Neural cell (in vitro differentiated cells): Measurements from ENCODE around the gene VAV2. TPM values are rescaled to one million over a fixed set of nuclear protein-coding genes. Genes with fewer than 3 reads are reported as not detected.

Experiments
- H2AFZ ChIP-seq: fragments of 200-600, 300-800 bp; sonication (generic), shearing (Covaris generic); 2 replicates; pipeline ENCODE4 v1.6.0; 2014; ENCODE audit warnings: low read depth, mild to moderate bottlenecking, antibody characterized with exemption, low read length, moderate library complexity
- H3F3A ChIP-seq: fragments of 200-600 bp; shearing (Covaris generic); 2 replicates; pipeline ENCODE4 v1.6.1; 2016; ENCODE audit warnings: mild to moderate bottlenecking, moderate library complexity, mixed read lengths, antibody characterized with exemption, low read length; ENCODE audit not compliant: insufficient read depth, poor library complexity, severe bottlenecking
- H3K27ac ChIP-seq: fragments of 200-600, 300-800 bp; sonication (generic), shearing (Covaris generic); 2 replicates; pipeline ENCODE4 v1.5.1; 2014; ENCODE audit warnings: mild to moderate bottlenecking, low read length, moderate library complexity
- H3K27me3 ChIP-seq: fragments of 300-800, 200-600 bp; sonication (generic), shearing (Covaris generic); 2 replicates; pipeline ENCODE4 v1.6.0; 2014; ENCODE audit warnings: mild to moderate bottlenecking, low read depth, low read length, moderate library complexity; ENCODE audit not compliant: insufficient read depth
- H3K36me3 ChIP-seq: fragments of 300-800, 200-600 bp; sonication (generic), shearing (Covaris generic); 2 replicates; pipeline ENCODE4 v1.5.1; 2014; ENCODE audit warnings: mild to moderate bottlenecking, antibody characterized with exemption, low read length, moderate library complexity; ENCODE audit not compliant: insufficient read depth
- H3K4me2 ChIP-seq: fragments of 300-800, 200-600 bp; sonication (generic), shearing (Covaris generic); 2 replicates; pipeline ENCODE4 v1.6.0; 2014; ENCODE audit warnings: mild to moderate bottlenecking, low read length
- H3K4me3 ChIP-seq: fragments of 300-800, 200-600 bp; sonication (generic), shearing (Covaris generic); 2 replicates; pipeline ENCODE4 v1.5.1; 2014; ENCODE audit warnings: mild to moderate bottlenecking, low read length, moderate library complexity
- H3K79me2 ChIP-seq: fragments of 200-600 bp; shearing (Covaris generic); replicated peaks from 2 replicates; pipeline ENCODE4 v1.6.0; 2014; ENCODE audit warnings: mild to moderate bottlenecking, low read length, moderate library complexity; ENCODE audit not compliant: insufficient read depth
- H3K9ac ChIP-seq: fragments of 300-800, 200-600 bp; sonication (generic), shearing (Covaris generic); 2 replicates; pipeline ENCODE4 v1.6.1; 2016; ENCODE audit warnings: mild to moderate bottlenecking, low read length, mixed read lengths
- H3K9me2 ChIP-seq: fragments of 200-600 bp; shearing (Covaris generic); 2 replicates; pipeline ENCODE4 v1.6.1; 2016; ENCODE audit warnings: mild to moderate bottlenecking, low read length, mixed read lengths; ENCODE audit not compliant: insufficient read depth
- H3K9me3 ChIP-seq: fragments of 200-600, 300-800 bp; sonication (generic), shearing (Covaris generic); 2 replicates; pipeline ENCODE4 v1.6.1; 2016; ENCODE audit warnings: mild to moderate bottlenecking, mixed run types, low read length, moderate library complexity, mixed read lengths
- H4K20me1 ChIP-seq: fragments of 200-600 bp; shearing (Covaris generic); 2 replicates; pipeline ENCODE4 v1.6.1; 2016; ENCODE audit warnings: mild to moderate bottlenecking, mixed run types; ENCODE audit not compliant: insufficient read depth
- EP300 ChIP-seq: fragments of 450-650 bp; conservative IDR thresholded peaks from 2 replicates; pipeline ENCODE4 v1.6.1; 2014; ENCODE audit warnings: antibody characterized with exemption, mild to moderate bottlenecking, moderate library complexity; ENCODE audit not compliant: poor library complexity, severe bottlenecking
- MXI1 ChIP-seq: fragments of 450-650 bp; conservative IDR thresholded peaks from 2 replicates; pipeline ENCODE4 v1.6.1; 2014; ENCODE audit warnings: antibody characterized with exemption, mild to moderate bottlenecking; ENCODE audit not compliant: poor library complexity, severe bottlenecking
- POLR2AphosphoS5 ChIP-seq: IDR thresholded peaks from 2 replicates; pipeline ENCODE4 v1.6.1; 2012
- RAD21 ChIP-seq: fragments of 450-650 bp; conservative IDR thresholded peaks from 2 replicates; pipeline ENCODE4 v1.6.1; 2014; ENCODE audit warnings: antibody characterized with exemption, mild to moderate bottlenecking, moderate library complexity
- SMC3 ChIP-seq: fragments of 450-650 bp; conservative IDR thresholded peaks from 2 replicates; pipeline ENCODE4 v1.6.1; 2014; ENCODE audit warnings: antibody characterized with exemption, mild to moderate bottlenecking, moderate library complexity; ENCODE audit not compliant: poor library complexity
- TAF1 ChIP-seq: IDR thresholded peaks from 2 replicates; pipeline ENCODE4 v1.6.1; 2012; ENCODE audit warnings: low read depth
- polyA plus RNA-seq: library from polyadenylated mRNA; depleted of rRNA; stranded (reverse); fragments of >200 nt; gene quantifications from 2 replicates; pipeline ENCODE4 v1.2.3, GENCODE V29; 2014
- TF ChIP-seq, protein P1 (sequence below): fragments of 450-650 bp; IDR thresholded peaks from 2 replicates; pipeline ENCODE4 v1.5.1; 2014; ENCODE audit warnings: antibody characterized with exemption, mild to moderate bottlenecking, moderate library complexity; ENCODE audit not compliant: poor library complexity, severe bottlenecking
- TF ChIP-seq, protein P2 (sequence below): IDR thresholded peaks from 2 replicates; pipeline ENCODE4 v1.6.1; 2012; ENCODE audit warnings: borderline replicate concordance

Gene VAV2
- polyA plus RNA-seq, 1 donor from 2014 or later, result 35.2 TPM

DNA sequence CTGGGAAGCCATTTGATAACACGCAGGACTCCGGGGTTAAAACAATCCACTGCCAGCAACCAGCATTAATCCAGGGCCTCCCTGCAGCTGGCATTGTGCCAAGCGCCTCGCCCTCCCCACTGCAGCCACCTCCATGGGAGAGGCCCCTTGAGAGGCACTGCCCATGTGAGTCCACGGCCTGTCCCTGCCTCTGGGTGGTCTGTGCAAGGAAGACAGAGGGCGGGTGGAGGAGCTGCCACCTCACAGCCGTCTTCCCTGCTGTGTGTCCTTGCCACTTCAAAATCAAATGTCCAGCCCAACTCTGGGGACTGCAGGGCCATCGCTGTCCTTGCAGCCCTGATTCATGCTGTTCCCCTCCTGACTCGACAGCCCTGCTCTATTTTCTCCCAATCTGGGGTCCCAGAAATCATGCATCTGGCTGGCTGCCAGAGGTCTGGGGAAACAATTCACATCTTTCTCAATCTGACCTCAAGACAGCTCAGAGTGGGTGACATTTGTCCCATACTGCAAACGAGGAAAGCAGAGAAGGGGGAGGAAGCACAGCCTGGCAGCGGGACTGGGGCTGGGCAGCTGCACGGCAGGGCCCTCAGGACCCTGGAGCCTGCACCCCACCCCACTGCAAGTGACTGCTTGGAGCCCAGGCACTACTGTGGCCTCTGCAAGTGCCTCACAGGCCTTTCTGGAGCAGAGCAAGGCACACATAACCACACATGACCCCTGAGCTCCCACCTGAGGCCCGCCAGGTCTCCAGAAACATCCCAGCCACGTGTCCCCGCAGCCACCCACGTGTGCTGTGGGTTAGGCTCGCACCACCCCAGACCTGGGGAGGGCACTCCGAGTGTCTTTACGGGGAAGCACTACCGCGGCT, 48.9 kb upstream of the VAV2 start:
- Histone ChIP-seq H3K9ac (no peak overlapping the region), H3K9me2 (no peaks in the 10 kb centered on the region), H3K4me2 (no peak overlapping the region), H3F3A (no peaks in the 10 kb centered on the region), H3K4me3 (no peak overlapping the region), H3K36me3 (peaks cover 9% of the 10 kb centered on the region), H4K20me1 (no peaks in the 10 kb centered on the region), H2AFZ (no peak overlapping the region), H3K27me3 (no peaks in the 10 kb centered on the region), H3K79me2 (no peaks in the 10 kb centered on the region), H3K27ac (no peak overlapping the region), H3K9me3 (no peaks in the 10 kb centered on the region)
- TF ChIP-seq, protein P1, sequence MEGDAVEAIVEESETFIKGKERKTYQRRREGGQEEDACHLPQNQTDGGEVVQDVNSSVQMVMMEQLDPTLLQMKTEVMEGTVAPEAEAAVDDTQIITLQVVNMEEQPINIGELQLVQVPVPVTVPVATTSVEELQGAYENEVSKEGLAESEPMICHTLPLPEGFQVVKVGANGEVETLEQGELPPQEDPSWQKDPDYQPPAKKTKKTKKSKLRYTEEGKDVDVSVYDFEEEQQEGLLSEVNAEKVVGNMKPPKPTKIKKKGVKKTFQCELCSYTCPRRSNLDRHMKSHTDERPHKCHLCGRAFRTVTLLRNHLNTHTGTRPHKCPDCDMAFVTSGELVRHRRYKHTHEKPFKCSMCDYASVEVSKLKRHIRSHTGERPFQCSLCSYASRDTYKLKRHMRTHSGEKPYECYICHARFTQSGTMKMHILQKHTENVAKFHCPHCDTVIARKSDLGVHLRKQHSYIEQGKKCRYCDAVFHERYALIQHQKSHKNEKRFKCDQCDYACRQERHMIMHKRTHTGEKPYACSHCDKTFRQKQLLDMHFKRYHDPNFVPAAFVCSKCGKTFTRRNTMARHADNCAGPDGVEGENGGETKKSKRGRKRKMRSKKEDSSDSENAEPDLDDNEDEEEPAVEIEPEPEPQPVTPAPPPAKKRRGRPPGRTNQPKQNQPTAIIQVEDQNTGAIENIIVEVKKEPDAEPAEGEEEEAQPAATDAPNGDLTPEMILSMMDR, result no peak
- no peak for TF ChIP-seq SMC3
- TF ChIP-seq, protein P2, sequence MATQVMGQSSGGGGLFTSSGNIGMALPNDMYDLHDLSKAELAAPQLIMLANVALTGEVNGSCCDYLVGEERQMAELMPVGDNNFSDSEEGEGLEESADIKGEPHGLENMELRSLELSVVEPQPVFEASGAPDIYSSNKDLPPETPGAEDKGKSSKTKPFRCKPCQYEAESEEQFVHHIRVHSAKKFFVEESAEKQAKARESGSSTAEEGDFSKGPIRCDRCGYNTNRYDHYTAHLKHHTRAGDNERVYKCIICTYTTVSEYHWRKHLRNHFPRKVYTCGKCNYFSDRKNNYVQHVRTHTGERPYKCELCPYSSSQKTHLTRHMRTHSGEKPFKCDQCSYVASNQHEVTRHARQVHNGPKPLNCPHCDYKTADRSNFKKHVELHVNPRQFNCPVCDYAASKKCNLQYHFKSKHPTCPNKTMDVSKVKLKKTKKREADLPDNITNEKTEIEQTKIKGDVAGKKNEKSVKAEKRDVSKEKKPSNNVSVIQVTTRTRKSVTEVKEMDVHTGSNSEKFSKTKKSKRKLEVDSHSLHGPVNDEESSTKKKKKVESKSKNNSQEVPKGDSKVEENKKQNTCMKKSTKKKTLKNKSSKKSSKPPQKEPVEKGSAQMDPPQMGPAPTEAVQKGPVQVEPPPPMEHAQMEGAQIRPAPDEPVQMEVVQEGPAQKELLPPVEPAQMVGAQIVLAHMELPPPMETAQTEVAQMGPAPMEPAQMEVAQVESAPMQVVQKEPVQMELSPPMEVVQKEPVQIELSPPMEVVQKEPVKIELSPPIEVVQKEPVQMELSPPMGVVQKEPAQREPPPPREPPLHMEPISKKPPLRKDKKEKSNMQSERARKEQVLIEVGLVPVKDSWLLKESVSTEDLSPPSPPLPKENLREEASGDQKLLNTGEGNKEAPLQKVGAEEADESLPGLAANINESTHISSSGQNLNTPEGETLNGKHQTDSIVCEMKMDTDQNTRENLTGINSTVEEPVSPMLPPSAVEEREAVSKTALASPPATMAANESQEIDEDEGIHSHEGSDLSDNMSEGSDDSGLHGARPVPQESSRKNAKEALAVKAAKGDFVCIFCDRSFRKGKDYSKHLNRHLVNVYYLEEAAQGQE, result no peak
- TF ChIP-seq POLR2AphosphoS5, result no peak
- no peak for TF ChIP-seq TAF1

DNA sequence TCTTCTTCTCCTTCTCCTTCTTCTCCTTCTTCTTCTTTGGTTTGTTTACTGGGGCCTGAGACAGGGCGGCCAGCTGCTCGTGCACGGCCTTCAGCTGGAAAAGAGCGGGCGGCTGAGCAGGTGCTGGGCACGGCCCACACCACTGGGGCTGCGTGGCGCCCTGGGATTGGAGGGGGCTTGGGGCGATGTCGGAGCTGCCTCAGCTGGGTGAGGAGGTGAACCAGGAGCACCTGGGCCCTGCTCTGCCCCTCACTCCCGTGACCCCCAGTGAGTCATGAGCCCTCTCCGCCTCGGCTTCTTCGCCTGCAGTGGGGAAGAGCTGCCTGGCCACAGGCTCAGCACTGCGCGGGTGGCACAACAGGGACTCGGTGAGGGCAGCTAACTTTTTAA, 48.0 kb upstream of the VAV2 start:
- Histone ChIP-seq H3K27me3 (no peaks in the 10 kb centered on the region), H3K9me3 (no peaks in the 10 kb centered on the region), H3K27ac (no peak overlapping the region), H3K79me2 (no peaks in the 10 kb centered on the region), H4K20me1 (no peaks in the 10 kb centered on the region), H2AFZ (no peak overlapping the region), H3K4me3 (no peak overlapping the region), H3K36me3 (peaks cover 9% of the 10 kb centered on the region), H3K9ac (no peak overlapping the region), H3F3A (no peaks in the 10 kb centered on the region), H3K9me2 (no peaks in the 10 kb centered on the region), H3K4me2 (no peak overlapping the region)
- TF ChIP-seq, protein P2, result no peak
- TF ChIP-seq MXI1, result no peak
- TF ChIP-seq SMC3, result no peak
- no peak for TF ChIP-seq RAD21
- TF ChIP-seq, protein P1, result no peak
- TF ChIP-seq EP300, result no peak
